HCT116 (cell line): ENCODE data around the gene GPT2. TPM values are rescaled to one million over a fixed set of nuclear protein-coding genes. Genes with fewer than 3 reads are reported as not detected.

Source experiments
- ATAC-seq: fragments of 200-7000 bp; cut with Tn5 transposase; 2 replicates; pipeline ENCODE4 v1.9.1; 2020; ENCODE audit warnings: mild to moderate bottlenecking, moderate library complexity
- BruUV-seq: library from RNA; stranded (reverse); fragments of 400-500 nt; replicated peaks from 2 replicates; lab custom pipeline; 2021; lab: Mats Ljungman, UMichigan
- CTCF ChIA-PET: fragments of 300-600 bp; sonication (Branson Sonifier 250); formaldehyde crosslinking; loops from one replicate; lab custom pipeline; 2021; ENCODE audit warnings: antibody characterized with exemption; lab: Charles Lee
- POLR2A ChIA-PET: fragments of 300-600, 350-600 bp; sonication (Branson Sonifier 250); formaldehyde crosslinking; loops from one replicate; lab custom pipeline; 2021; ENCODE audit warnings: antibody characterized with exemption; lab: Charles Lee
- RAD21 ChIA-PET, 2 experiments: fragments of 300-600 bp; sonication (Branson Sonifier 250); formaldehyde crosslinking; loops; one replicate each; lab custom pipeline; 2023; ENCODE audit warnings: low total read pairs in 2 of 2; ENCODE audit not compliant: uncharacterized antibody in 2 of 2, unreplicated experiment in 2 of 2, low non-redundant PET in 1 of 2; lab: Charles Lee
- DNase-seq: peaks from one replicate; pipeline ENCODE4 v3.0.0-alpha.2; 2010; ENCODE audit warnings: low read depth, low spot score
- H2AFZ ChIP-seq: fragments of 200-600 bp; shearing (Covaris generic), sonication (generic); 2 replicates; pipeline ENCODE4 v1.6.1; 2017; ENCODE audit warnings: low read depth, mixed run types, mixed read lengths, antibody characterized with exemption, low read length; ENCODE audit not compliant: poor library complexity, severe bottlenecking
- H3K27ac ChIP-seq: 2 replicates; pipeline ENCODE4 v1.5.1; 2012; ENCODE audit warnings: low read depth, low read length
- H3K27me3 ChIP-seq: fragments of 200-600 bp; sonication (generic); 2 replicates; pipeline ENCODE4 v1.6.1; 2016; ENCODE audit warnings: mixed run types, low read length, mixed read lengths; ENCODE audit not compliant: insufficient read depth
- H3K36me3 ChIP-seq, 2 experiments: fragments of 200-500 bp in 1 of 2; fragments of 200-600 bp in 1 of 2; sonication (Bioruptor generic) in 1 of 2; sonication (generic) in 1 of 2; 2 replicates each; pipeline versions ENCODE4 v1.5.1 to v1.6.1; 2014 to 2016; ENCODE audit warnings: low read length in 2 of 2, inconsistent platforms in 1 of 2, mixed read lengths in 1 of 2, mixed run types in 1 of 2; ENCODE audit not compliant: insufficient read depth in 2 of 2, control insufficient read depth in 1 of 2
- H3K4me1 ChIP-seq, 2 experiments: fragments of 200-600 bp in 1 of 2; sonication (generic) in 1 of 2; 2 replicates each; pipeline versions ENCODE4 v1.5.1 to v1.6.1; 2012 to 2017; ENCODE audit warnings: low read length in 2 of 2, inconsistent platforms in 1 of 2, mild to moderate bottlenecking in 1 of 2, mixed read lengths in 1 of 2, mixed run types in 1 of 2, moderate library complexity in 1 of 2; ENCODE audit not compliant: insufficient read depth in 2 of 2, control insufficient read depth in 1 of 2
- H3K4me2 ChIP-seq: fragments of 200-600 bp; sonication (generic); 2 replicates; pipeline ENCODE4 v1.6.1; 2017; ENCODE audit warnings: mixed run types, low read length, mixed read lengths
- H3K4me3 ChIP-seq, 2 experiments: fragments of 200-600 bp in 1 of 2; sonication (generic) in 1 of 2; replicated peaks in 1 of 2; 2 replicates each; pipeline ENCODE4 v1.5.1; 2011 to 2016; ENCODE audit warnings: low read length in 2 of 2, control low read depth in 1 of 2, low read depth in 1 of 2, mild to moderate bottlenecking in 1 of 2, mixed read lengths in 1 of 2, mixed run types in 1 of 2
- H3K79me2 ChIP-seq: fragments of 200-600 bp; sonication (generic); 2 replicates; pipeline ENCODE4 v1.6.1; 2017; ENCODE audit warnings: mild to moderate bottlenecking, mixed run types, low read length, moderate library complexity, mixed read lengths; ENCODE audit not compliant: insufficient read depth
- H3K9ac ChIP-seq: fragments of 200-600 bp; sonication (generic); 2 replicates; pipeline ENCODE4 v1.6.1; 2016; ENCODE audit warnings: low read length, mixed read lengths
- H3K9me2 ChIP-seq: fragments of 200-600 bp; sonication (generic), shearing (Covaris generic); 2 replicates; pipeline ENCODE4 v1.6.1; 2017; ENCODE audit warnings: mixed run types, mild to moderate bottlenecking, moderate library complexity; ENCODE audit not compliant: insufficient read depth
- H3K9me3 ChIP-seq, 2 experiments: fragments of 200-500 bp in 1 of 2; fragments of 200-600 bp in 1 of 2; sonication (Bioruptor generic) in 1 of 2; sonication (generic) in 1 of 2; 2 replicates each; pipeline ENCODE4 v1.6.1; 2014 to 2017; ENCODE audit warnings: low read length in 2 of 2, mixed read lengths in 2 of 2, inconsistent platforms in 1 of 2, low read depth in 1 of 2, mild to moderate bottlenecking in 1 of 2, mixed run types in 1 of 2, moderate library complexity in 1 of 2; ENCODE audit not compliant: control insufficient read depth in 1 of 2, insufficient read depth in 1 of 2
- H4K20me1 ChIP-seq: fragments of 200-600 bp; sonication (generic), shearing (Covaris generic); 2 replicates; pipeline ENCODE4 v1.6.1; 2017; ENCODE audit warnings: mixed run types, mild to moderate bottlenecking, moderate library complexity; ENCODE audit not compliant: insufficient read depth
- ATF3 ChIP-seq: IDR thresholded peaks from 2 replicates; pipeline ENCODE4 v1.6.1; 2012
- CEBPB ChIP-seq: IDR thresholded peaks from 2 replicates; pipeline ENCODE4 v1.6.1; 2012; ENCODE audit warnings: low read depth
- CTCF ChIP-seq, 3 experiments: fragments of 200-600 bp in 1 of 3; sonication (generic) in 1 of 3; IDR thresholded peaks in 2 of 3; conservative IDR thresholded peaks in 1 of 3; 2 replicates each; pipeline ENCODE4 v1.5.1; 2012 to 2017; ENCODE audit warnings: low read depth in 2 of 3, low read length in 2 of 3, antibody characterized with exemption in 1 of 3, borderline replicate concordance in 1 of 3, control low read depth in 1 of 3, mild to moderate bottlenecking in 1 of 3, mixed read lengths in 1 of 3, mixed run types in 1 of 3, moderate library complexity in 1 of 3; ENCODE audit not compliant: insufficient read depth in 1 of 3
- EZH2 ChIP-seq: fragments of 200-600 bp; sonication (generic); IDR thresholded peaks from 2 replicates; pipeline ENCODE4 v1.6.1; 2017; ENCODE audit warnings: antibody characterized with exemption, mixed run types
- EZH2phosphoT487 ChIP-seq: fragments of 200-600 bp; IDR thresholded peaks from 2 replicates; pipeline ENCODE4 v1.6.1; 2018; ENCODE audit warnings: antibody characterized with exemption, borderline replicate concordance
- SIN3A ChIP-seq: IDR thresholded peaks from 2 replicates; pipeline ENCODE4 v1.6.1; 2012; ENCODE audit warnings: low read depth
- SP1 ChIP-seq: IDR thresholded peaks from 2 replicates; pipeline ENCODE4 v1.6.1; 2012; ENCODE audit warnings: low read depth
- TCF7L2 ChIP-seq: IDR thresholded peaks from 2 replicates; pipeline ENCODE4 v1.7.0; 2011; ENCODE audit warnings: borderline replicate concordance, inconsistent platforms; ENCODE audit not compliant: insufficient read depth, insufficient read length; ENCODE audit errors: extremely low read depth
- YY1 ChIP-seq: IDR thresholded peaks from 2 replicates; pipeline ENCODE4 v1.6.1; 2011; ENCODE audit warnings: low read length, low read depth, moderate library complexity, mild to moderate bottlenecking; ENCODE audit not compliant: insufficient replicate concordance; ENCODE audit errors: extremely low read depth
- ZBTB33 ChIP-seq: IDR thresholded peaks from 2 replicates; pipeline ENCODE4 v1.6.1; 2011; ENCODE audit warnings: mild to moderate bottlenecking, low read length, moderate library complexity; ENCODE audit not compliant: insufficient replicate concordance; ENCODE audit errors: extremely low read depth
- ZFX ChIP-seq: fragments of 450-650 bp; IDR thresholded peaks from 2 replicates; pipeline ENCODE4 v1.6.1; 2017
- ZNF274 ChIP-seq: fragments of 200-500 bp; sonication (Bioruptor generic); IDR thresholded peaks from 2 replicates; pipeline ENCODE4 v1.6.1; 2014; ENCODE audit warnings: mild to moderate bottlenecking, low read depth, low read length, inconsistent platforms
- intact Hi-C: fragments of 100-400 bp; cut with micrococcal nuclease; formaldehyde crosslinking; loops from 2 replicates; pipeline ENCODE4 v1.10.0; 2022
- total RNA-seq: library from RNA; stranded (reverse); gene quantifications from one replicate; pipeline ENCODE4 v1.2.1, GENCODE V29; 2021; ENCODE audit not compliant: unreplicated experiment

GPT2 gene
- total RNA-seq, 1 experiment from 2014 or later, result 50.6 TPM

- POLR2A ChIA-PET, result no interaction called here
- CTCF ChIA-PET, result no interaction called here
Measured at GRCh38 chr16:46875243-46875642, 8.9 kb upstream of the GPT2 start.

GRCh38 chr16:46882304-46882939 lies 1.7 kb upstream of the GPT2 start:
- ATAC-seq, result no peak
- no peak overlapping the region for H3K9ac ChIP-seq
- no peak overlapping the region for H3K27ac ChIP-seq
- intact Hi-C loops, result no loop called here
- H3K36me3 ChIP-seq, result no peaks in the 10 kb centered on the region
- no peaks in the 10 kb centered on the region for H4K20me1 ChIP-seq
- H3K79me2 ChIP-seq, result 0 out of 2 replicates have a peak, but pooled peaks cover 2% of the 10 kb centered on the region
- no peaks in the 10 kb centered on the region for H3K9me3 ChIP-seq
- BruUV-seq, result no TSS peak
- POLR2A ChIA-PET, result no interaction called here
- H3K4me3 ChIP-seq, result no peak overlapping the region
- CTCF ChIA-PET, result no interaction called here
- RAD21 ChIA-PET, result no interaction called here
- DNase-seq, result no peak
- H3K4me1 ChIP-seq, result peaks cover 8 to 15% of the 10 kb centered on the region in 2 experiments
- H3K27me3 ChIP-seq, result no peaks in the 10 kb centered on the region
- no peak overlapping the region for H2AFZ ChIP-seq
- H3K9me2 ChIP-seq, result no peaks in the 10 kb centered on the region
- no peak overlapping the region for H3K4me2 ChIP-seq
- TF ChIP-seq TCF7L2 (no peak), YY1 (no peak), EZH2phosphoT487 (no peak), SP1 (no peak), EZH2 (no peak), SIN3A (no peak), ZFX (no peak), ATF3 (no peak), CTCF (IDR thresholded peaks at IDR 0.05 in 2 of 3, conservative IDR thresholded peaks at IDR 0.05 in 1 of 3; ENCODE audit: borderline replicate concordance in 1 of 3, insufficient read depth in 1 of 3, low read depth in 2 of 3, low read length in 2 of 3) (no peak), ZNF274 (no peak), CEBPB (no peak)

More at GRCh38 chr16:46875243-46875642, 8.9 kb upstream of the GPT2 start:
- H3K9ac ChIP-seq, result no peak overlapping the region
- no peaks in the 10 kb centered on the region for H3K36me3 ChIP-seq
- no peaks in the 10 kb centered on the region for H3K9me2 ChIP-seq
- H3K79me2 ChIP-seq, result no peaks in the 10 kb centered on the region
- no peaks in the 10 kb centered on the region for H4K20me1 ChIP-seq
- TF ChIP-seq YY1, result no peak
- TF ChIP-seq EZH2phosphoT487, result no peak
- TF ChIP-seq ZBTB33, result no peak
- TF ChIP-seq SIN3A, result no peak
- no peak for TF ChIP-seq CEBPB
- no peak overlapping the region for H3K27ac ChIP-seq
- no TSS peak for BruUV-seq
- H3K27me3 ChIP-seq, result no peaks in the 10 kb centered on the region
- no peak for DNase-seq
- no peak overlapping the region for H3K4me2 ChIP-seq
- no peak for ATAC-seq
- intact Hi-C loops, result no loop called here
- H2AFZ ChIP-seq, result no peak overlapping the region
- no peaks in the 10 kb centered on the region for H3K9me3 ChIP-seq
- no peaks in the 10 kb centered on the region for H3K4me1 ChIP-seq
- no peak overlapping the region for H3K4me3 ChIP-seq
- RAD21 ChIA-PET, result no interaction called here
